Measurements from ENCODE around the gene ATP5F1D.

GRCh38 chr19:1254081-1254527 is 12.6 kb downstream of the ATP5F1D start:
- TF ChIP-seq POLR2A (IDR thresholded peaks at IDR 0.05) (no peak), CTCF (IDR thresholded peaks at IDR 0.05) (no peak)
